Adrenal gland (tissue), 5 donors: ENCODE measurements around the gene HASPIN.

Experiments
- CTCF ChIP-seq, 6 experiments: fragments of 450-650 bp in 4 of 6; fragments of 200-600 bp in 2 of 6; sonication (generic) in 1 of 6; IDR thresholded peaks; 1 replicate in 5 of 6; 2 replicates in 1 of 6; pipeline versions ENCODE4 v1.5.1 to v1.8.0; 2016 to 2021; ENCODE audit warnings: antibody characterized with exemption in 6 of 6, mild to moderate bottlenecking in 2 of 6, moderate library complexity in 1 of 6
- POLR2A ChIP-seq, 2 donors: fragments of 450-650 bp; IDR thresholded peaks; one replicate each; pipeline ENCODE4 v1.6.1; 2017; ENCODE audit warnings: antibody characterized with exemption in 2 of 2, mild to moderate bottlenecking in 2 of 2, moderate library complexity in 1 of 2
- donor health status: DM: no; HTN: no; CAD: no.

GRCh38 chr17:3740611-3741073 is 16.9 kb downstream of the HASPIN start:
- TF ChIP-seq CTCF (IDR thresholded peaks at IDR 0.05) = no peak
- TF ChIP-seq POLR2A (IDR thresholded peaks at IDR 0.05) = no peak
